HEK293T (cell line): ENCODE data around the gene ENKUR.

ENCODE experiments used
- FOXK2 ChIP-seq: fragments of 450-650 bp; IDR thresholded peaks from 2 replicates; pipeline ENCODE4 v1.6.1; 2016; ENCODE audit warnings: mild to moderate bottlenecking
- FOXM1 ChIP-seq: fragments of 450-650 bp; IDR thresholded peaks from 2 replicates; pipeline ENCODE4 v1.6.1; 2017; ENCODE audit warnings: mild to moderate bottlenecking, borderline replicate concordance
- L3MBTL2 ChIP-seq: fragments of 450-650 bp; conservative IDR thresholded peaks from 2 replicates; pipeline ENCODE4 v1.6.1; 2016; ENCODE audit warnings: mild to moderate bottlenecking

- no peak for TF ChIP-seq FOXM1
- TF ChIP-seq FOXK2: no peak
- no peak for TF ChIP-seq L3MBTL2
Measured at GRCh38 chr10:25047088-25047487, 31.1 kb upstream of the ENKUR start.
